Jurkat, Clone E6-1 (cell line): Measurements from ENCODE around the gene C19orf12.
"Not testable (repeated sequence)": the region's sequence is repeated elsewhere in the genome, so short reads cannot be mapped to it uniquely, and the experiment has no call there.

ENCODE experiments used
- DNase-seq: peaks from one replicate; pipeline ENCODE4 v3.0.0-alpha.2; 2011; ENCODE audit warnings: low read depth, low spot score
- H3K4me3 ChIP-seq: 2 replicates; pipeline ENCODE4 v1.5.1; 2011; ENCODE audit warnings: mild to moderate bottlenecking, low read length, control low read depth, moderate library complexity

Gene C19orf12

GRCh38 chr19:29737461-29738000 is 22.5 kb upstream of the C19orf12 start:
- no peak for DNase-seq
- no peak overlapping the region for H3K4me3 ChIP-seq

DNA sequence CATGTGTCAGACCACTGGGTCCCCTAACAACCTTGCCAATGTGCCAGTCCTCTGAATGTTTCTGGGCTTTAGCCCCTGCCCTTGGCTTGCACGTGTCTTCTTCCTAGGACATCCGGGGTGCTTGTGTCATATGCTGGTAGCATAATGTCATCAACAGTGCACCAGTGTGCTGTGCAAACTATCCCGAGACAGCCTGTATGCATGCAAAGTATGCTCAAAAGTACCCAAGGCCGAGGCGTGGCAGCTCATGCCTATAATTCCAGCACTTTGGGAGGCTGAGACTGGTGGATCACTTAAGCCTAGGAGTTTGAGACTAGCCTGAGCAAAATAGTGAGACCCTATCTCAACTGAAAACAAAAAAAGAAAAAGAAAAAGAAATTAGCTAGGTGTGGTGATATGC is 20.8 kb upstream of the C19orf12 start:
- H3K4me3 ChIP-seq = no peak overlapping the region
- no peak for DNase-seq

- no peak for DNase-seq
- H3K4me3 ChIP-seq = no peak overlapping the region
Observed at GRCh38 chr19:29731331-29731850, 16.3 kb upstream of the C19orf12 start.

DNA sequence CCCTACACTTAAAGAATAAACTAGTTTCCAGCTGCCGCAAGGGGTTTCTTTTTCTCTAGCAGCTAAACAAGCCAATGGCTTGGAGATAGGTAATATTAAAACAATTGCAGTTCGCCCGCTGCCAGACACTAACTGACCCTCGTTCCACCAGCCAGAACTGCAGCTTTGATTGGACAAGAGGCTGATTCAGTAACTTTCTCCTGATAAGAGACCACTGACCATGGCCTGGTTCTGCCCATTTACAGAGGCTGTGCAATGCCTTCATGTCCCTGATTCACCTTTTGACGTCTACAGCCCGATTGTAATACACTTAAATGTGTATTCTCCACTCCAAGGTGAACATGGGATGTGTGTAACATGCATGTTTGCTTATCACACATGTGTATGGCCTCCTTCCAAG is 12.8 kb upstream of the C19orf12 start:
- DNase-seq = no peak
- no peak overlapping the region for H3K4me3 ChIP-seq

DNA sequence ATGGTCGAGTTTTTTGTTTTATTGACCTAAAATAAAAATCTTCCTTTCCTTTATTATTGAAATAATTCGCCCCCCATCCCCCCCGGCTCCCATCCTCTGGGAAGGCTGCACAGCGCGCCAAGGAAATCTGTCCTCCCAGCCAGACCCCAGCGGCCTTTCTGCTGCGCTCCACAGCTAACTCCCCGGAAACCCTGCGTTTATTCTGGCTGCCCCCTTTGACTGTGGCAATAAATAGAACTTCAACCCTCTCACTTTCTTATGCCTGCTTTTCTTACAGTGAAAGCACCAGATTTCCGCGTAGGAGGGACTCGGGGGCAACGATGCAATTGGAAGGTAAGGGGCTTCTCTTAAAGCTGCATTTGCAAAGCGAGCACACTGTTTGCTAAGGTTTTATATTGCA is 9.7 kb upstream of the C19orf12 start:
- no peak for DNase-seq
- H3K4me3 ChIP-seq = no peak overlapping the region

DNA sequence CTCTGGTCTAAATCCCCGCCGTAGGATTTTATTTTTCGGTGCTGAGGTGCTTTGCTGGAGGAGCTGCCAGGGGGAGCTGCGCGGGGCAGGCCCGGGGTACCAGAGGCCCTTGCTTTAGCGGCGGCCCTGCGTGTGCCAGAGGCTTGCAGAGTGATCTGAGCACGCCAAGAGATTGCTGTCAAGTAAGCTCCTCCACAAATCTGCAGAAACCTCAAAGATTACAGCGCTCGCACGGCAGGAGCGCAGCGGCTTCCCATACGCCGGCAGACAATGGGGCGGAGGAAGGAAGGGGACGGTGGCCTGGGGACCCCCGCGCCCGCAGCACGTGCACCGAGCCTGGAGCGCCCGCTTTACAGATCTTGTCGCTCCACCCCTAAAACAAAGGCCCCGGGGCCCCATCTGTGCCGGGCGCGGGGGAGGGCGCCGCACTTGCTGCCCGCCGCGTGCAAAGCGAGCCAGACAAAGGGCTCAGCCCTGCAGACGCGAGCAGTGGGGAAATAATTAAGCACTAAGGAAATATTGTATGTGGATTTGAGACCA is 9.1 kb upstream of the C19orf12 start:
- DNase-seq = no peak
- H3K4me3 ChIP-seq = peak overlapping the region; percentile 20

DNA sequence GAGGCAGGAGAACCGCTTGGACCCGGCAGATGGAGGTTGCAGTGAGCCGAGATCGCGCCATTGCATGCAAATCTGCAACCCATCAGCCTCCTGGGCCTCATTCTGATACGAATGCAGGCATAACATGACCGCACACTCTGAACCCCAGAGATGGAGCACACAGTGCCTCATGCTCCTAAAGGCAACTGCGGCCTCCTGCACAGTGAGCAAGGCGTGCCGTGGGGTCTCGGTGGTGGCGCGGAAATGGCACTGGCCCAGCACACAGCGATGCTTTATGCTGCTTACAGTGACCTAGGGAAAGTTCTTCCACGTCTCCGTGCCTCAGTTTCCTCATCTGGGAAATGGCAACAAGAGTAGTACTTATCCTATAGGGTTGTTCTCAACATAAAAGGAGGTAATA is 2.0 kb upstream of the C19orf12 start:
- H3K4me3 ChIP-seq = no peak overlapping the region
- DNase-seq = no peak

- H3K4me3 ChIP-seq = peak overlapping the region; percentile 87
- DNase-seq = no peak
Observed at GRCh38 chr19:29715701-29716581, 880 bp upstream of the C19orf12 start.

DNA sequence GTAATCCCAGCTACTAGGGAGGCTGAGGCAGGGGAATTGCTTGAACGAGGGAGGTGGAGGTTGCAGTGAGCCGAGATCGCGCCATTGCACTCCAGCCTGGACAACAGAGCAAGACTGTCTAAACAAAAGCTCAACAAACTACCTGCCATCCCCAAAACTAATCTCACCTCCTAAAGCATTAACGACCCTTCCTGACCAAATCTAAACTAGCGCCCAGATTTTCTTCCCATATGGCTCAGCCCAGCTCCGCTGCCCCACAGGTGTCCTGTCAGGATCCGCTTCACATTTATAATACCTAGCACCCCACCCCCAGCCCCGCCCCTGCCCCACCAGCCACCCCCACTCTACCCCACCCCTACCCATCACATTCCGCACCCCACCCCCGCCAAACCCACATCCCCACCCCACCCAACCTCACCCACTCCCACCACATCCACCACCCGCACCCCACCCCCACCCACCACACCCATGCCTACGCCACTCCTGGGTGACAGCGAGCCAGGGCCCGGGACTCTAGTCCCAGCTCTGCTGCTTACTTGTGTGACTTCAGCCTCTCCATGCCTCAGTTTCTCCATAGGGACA is 599 bp downstream of the C19orf12 start:
- peak overlapping the region; percentile 87 for H3K4me3 ChIP-seq
- DNase-seq = peak; percentile 32

GRCh38 chr19:29712744-29713516 is 2.1 kb downstream of the C19orf12 start:
- H3K4me3 ChIP-seq = no peak overlapping the region
- no peak for DNase-seq

- no peak overlapping the region for H3K4me3 ChIP-seq
- no peak for DNase-seq
Observed at GRCh38 chr19:29711584-29712132, 3.4 kb downstream of the C19orf12 start.

- not testable (repeated sequence) for H3K4me3 ChIP-seq, DNase-seq
Observed at GRCh38 chr19:29709440-29709798, 5.6 kb downstream of the C19orf12 start.

DNA sequence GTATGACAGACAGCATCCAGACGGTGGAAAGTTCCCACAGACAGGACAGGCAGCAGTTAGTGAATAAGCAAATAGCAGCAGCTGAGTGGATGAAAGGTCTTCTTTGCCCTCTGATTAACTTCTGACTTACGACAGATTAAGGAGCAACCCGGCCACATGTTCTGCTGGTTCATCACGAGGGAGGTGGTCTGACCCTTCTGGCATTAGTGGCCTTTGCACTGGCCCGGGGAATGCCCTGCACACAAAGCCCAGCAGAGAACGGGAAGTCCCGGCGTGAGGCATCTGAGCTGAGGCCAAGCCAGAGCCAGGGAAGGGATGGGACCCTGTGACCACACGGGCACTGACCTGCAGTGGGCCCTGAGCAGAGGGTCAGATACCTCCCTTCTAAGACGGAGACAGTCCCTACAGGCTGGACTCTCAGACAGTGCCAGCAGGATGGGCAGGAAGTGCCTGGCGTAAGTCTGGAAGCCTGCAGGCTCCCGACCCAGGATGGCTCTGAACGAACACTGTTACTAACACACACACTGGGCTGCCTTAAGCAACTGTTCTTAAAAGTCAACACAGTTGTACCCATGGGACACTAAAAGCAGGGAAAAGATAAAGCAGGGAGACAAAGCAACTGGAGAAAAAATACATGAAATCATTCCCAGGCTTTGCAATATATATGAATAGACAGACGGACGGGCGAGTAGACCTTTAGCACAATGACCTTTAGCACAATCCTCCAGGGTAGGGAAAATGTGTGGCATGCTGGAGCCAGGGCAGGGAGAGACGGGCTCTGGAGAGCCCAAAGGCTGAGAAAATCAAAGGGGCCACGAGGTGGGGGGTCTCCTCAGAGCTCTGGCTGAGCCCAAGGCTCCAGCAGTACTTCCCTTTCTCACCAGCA is 6.3 kb downstream of the C19orf12 start:
- DNase-seq = no peak

DNA sequence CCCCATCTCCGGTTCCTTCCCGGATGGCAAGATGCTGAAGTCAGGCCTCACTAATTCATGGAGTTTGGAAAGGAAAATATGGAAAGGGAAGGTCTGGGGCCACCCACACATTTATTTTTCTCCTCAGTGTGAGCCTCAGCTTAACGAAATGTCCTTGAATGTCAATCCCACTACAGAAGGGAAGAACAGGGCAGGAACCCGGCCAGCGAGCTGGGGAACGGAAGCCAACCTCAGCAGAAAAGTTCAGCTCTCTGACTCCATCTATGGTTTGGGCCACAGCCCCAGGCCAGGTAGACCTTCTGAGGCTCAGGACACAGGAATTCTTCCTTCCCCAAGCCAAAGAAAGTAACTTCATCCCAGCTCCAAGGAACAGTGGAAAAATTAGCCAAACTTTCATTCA is 8.4 kb downstream of the C19orf12 start:
- no peak for DNase-seq
- H3K4me3 ChIP-seq = no peak overlapping the region

More for the DNA sequence above, 6.3 kb downstream of the C19orf12 start:
- no peak overlapping the region for H3K4me3 ChIP-seq

GRCh38 chr19:29705706-29706105 is 9.4 kb downstream of the C19orf12 start:
- no peak overlapping the region for H3K4me3 ChIP-seq
- DNase-seq = no peak

GRCh38 chr19:29704562-29705558 is 10.2 kb downstream of the C19orf12 start:
- DNase-seq = no peak
- H3K4me3 ChIP-seq = no peak overlapping the region

- no peak overlapping the region for H3K4me3 ChIP-seq
- no peak for DNase-seq
Observed at GRCh38 chr19:29702963-29703320, 12.1 kb downstream of the C19orf12 start.
